Activated gamma-delta T cell (primary cell): Measurements from ENCODE around the gene LYRM4.

Experiments
- DNase-seq: peaks from one replicate; lab custom pipeline; 2025; lab: John Stamatoyannopoulos, UW

The LYRM4 gene

DNA sequence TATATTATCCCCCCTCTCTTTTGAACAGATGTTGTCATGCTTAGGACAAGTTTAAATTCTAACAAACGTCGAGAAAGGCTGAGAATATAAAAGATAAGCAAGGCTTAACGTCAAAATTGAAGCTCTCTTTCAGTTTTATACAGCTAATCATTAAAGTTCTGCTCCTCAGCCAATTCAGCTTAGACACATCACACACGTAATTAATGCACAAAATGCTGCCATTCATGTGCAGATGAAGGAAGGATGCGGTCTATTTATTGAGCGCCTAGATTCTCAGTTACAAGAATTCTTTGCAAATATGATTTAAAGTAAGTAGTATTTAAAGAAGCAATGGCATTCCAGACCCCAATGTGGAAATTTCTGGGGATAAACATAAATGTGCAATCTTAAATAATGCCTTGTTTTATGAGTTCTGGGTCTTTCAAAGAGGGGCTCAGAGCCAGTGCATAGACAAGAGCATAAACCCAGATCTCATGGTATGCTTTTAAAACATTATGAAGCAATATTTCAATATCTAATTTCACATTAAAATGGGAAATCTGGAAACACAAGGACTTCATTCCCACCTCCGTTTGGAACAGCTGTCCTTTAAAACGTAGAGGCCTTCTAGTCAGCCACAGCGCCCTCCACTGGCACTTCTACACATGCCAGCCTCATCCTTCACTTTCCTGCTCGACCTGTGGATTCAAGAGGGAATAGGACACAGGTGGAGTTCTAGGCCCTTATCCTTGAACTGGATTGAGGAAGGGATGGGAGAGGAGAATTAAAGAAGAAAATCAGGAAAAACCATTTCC is 85.8 kb downstream of the LYRM4 start:
- DNase-seq = no peak

DNA sequence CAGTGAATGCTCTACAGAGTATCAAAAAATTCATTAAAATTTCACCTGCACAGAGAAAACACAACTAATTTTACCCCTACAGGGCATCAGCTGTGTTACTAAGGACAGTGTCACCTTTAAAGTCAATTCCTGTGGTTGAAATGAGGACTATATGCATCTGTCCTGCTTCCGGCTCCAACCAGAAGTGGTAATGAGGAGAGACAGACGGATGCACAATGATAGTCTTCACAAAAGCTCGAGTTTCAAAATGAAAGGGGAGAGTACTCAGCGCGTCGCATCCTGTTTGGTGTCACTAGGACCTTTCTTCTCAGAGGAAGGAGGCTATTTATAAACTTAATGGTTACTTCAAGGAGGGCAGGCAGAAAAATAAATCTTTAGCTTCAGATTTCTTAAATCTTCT is 86.5 kb downstream of the LYRM4 start:
- DNase-seq = no peak

DNA sequence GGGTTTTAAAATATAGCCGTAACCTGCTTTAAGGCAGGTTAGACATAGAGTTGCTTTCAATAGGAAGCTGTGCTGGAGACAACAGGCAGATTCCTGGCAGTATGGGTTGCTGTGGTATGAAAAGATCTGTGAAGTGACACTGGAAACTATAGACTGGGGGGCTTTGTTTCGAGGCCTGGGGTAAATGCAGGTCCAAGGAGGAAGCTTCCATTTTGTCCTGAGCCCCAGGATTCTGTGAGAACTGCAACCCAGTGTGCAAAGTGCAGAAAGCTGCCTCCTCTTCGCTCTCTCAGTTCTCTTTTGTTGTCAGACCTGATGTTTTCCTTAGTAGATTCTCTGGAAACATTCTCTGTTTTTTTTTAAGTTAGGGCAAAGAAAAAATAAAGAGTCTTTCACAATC is 86.9 kb downstream of the LYRM4 start:
- DNase-seq = no peak

GRCh38 chr6:5172897-5173474 is 87.8 kb downstream of the LYRM4 start:
- no peak for DNase-seq

DNA sequence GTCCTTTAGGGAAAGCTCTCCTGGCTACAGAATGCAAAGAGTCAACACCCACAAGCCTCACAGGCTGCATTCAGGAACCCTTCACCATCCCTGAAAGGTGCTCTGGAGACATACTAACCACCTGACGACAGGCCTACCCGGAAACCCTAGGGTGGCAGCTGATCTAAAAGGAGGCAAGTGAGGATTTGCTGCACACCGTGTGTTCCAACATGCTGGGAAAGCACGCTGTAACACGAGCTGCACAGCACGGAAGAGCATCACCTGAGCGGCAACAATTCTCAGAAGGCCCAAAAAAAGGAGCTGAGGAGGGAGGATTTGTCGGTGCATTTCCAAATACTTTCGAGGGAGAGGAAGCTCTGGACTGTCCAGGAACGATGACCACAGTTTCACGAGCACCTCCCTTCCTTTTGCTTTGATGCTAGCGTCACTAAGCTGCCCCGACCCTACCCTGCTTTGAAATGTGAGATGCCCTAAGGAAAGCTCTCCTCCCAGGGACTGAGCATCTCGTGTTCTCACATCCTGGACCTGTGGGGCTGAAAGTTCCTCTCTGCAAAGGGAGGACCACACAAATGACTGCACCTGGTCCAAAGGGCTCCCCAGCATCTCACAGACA is 88.6 kb downstream of the LYRM4 start:
- DNase-seq = no peak

DNA sequence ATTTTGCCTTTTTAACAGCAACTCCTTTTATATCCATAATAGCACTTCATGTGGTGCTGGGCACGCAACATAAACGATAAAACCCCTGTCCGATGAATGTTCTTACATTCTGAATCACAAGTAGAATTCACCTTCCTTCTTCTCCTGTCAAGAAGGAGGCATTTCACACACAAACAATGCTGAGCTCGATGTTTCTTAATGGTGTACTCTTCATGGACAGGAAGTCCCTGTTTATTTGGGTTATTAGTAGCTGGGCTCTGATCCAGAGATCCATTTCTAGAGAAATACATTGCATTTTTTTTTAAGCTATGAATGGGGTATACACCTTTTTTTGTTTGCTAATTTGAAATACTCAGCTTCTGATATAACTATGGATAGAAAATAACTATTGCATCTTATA is 93.2 kb downstream of the LYRM4 start:
- no peak for DNase-seq

GRCh38 chr6:5164092-5164491 is 96.7 kb downstream of the LYRM4 start:
- DNase-seq = no peak

DNA sequence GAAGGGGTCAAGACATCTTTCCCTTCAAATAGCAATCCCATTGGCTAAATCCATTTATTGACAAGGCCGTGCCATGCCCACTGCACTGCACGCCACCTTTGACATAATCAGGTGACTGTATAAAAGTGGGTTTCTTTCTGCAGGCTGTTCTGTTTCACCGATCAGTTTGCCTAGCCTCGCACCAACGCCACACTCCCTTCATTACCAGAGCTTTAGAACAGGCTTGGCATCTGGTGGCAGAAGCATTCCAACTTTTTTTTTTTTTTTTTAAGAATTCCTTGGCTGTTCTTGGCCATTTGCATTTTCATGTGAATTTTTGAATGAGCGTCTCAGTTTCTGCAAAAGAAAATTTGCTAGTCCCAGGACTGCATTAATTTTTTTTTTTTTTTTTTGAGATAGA is 97.5 kb downstream of the LYRM4 start:
- no peak for DNase-seq

GRCh38 chr6:5162355-5162754 is 98.4 kb downstream of the LYRM4 start:
- DNase-seq = no peak

- DNase-seq = no peak
Observed at GRCh38 chr6:5160206-5160605, 100.5 kb downstream of the LYRM4 start.

DNA sequence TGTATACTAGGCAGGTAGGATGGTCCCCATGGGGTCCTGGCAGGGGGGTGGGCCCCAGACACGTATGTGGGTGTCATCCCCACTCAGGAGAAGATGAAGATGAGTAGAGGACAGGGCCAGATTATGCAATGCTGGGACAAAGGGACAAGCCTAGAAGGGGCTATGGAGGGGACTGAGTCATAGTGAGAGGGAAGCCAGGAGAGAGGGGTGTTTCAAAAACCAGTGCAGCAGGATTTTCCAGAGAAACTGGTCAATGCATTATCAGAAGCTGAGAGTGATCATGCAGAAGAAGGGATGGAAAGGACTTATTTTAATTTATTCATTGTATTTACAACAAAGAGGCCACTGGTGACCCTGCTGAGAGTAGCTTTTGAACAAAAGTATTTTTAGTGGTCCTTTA is 101.6 kb downstream of the LYRM4 start:
- no peak for DNase-seq

DNA sequence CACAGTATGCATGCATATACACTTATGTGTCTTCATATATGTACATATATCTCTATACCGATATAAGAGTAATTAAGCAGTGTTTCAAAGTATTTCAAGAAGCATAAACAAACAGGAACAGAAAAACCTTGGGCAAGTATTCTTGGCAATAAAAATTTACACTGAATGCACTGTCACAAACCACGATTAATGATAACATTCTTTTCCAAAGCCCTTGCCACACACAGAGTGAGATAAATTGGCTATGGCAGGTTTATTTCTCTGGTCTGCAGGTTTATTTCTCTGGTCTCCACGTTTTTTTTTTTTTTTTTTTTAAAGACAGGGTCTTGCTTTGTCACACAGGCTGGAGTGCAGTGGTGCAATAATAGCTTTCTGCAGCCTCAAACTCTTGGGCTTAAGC is 102.6 kb downstream of the LYRM4 start:
- no peak for DNase-seq

DNA sequence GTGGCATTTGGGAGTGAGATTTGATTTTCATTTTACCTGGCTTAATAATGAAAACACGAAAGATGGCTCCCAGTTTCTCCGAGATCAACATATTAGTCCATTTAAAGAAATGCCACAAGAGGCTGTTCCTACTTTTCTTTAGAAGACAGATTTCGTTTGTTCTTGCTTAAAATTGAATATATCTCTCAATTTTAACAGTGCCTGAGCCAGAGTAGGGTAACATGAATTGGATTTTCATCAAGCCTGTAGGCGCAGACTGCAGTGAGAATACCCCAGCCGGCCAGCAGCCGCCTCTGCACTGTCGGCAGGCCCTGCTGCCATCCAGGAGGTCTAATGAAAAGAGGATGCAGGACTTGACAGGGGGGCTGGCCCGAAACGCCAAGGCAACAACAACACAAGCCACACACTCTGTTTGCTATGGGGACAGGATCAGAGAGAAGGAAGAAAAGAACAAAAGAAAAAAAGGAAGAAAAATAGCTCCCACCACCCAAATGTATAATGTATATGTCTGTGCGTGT is 103.1 kb downstream of the LYRM4 start:
- DNase-seq = no peak

DNA sequence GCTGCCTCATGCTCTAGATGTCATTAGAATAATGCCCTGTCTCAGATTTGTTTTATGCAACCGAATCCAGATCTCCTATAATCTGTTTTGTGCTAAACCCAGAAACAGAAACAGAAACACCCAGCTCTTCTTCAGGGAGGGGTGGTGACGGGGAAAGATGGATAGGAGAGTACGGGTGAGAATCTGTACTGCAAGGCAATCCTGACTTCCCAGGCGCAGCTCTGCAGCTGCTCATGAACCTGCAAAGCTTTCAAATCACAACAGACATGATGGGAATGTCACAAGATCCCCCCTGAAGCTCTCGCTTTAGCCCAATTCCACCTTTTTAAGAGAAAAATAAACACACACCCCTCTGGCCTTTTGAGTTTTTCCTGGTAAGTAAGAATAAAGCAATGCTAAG is 104.1 kb downstream of the LYRM4 start:
- DNase-seq = no peak

GRCh38 chr6:5155906-5156305 is 104.8 kb downstream of the LYRM4 start:
- DNase-seq = no peak

- DNase-seq = no peak
Observed at GRCh38 chr6:5153186-5153585, 107.6 kb downstream of the LYRM4 start.

GRCh38 chr6:5152460-5152859 is 108.3 kb downstream of the LYRM4 start:
- no peak for DNase-seq

- no peak for DNase-seq
Observed at GRCh38 chr6:5151955-5152401, 108.8 kb downstream of the LYRM4 start.

- DNase-seq = no peak
Observed at GRCh38 chr6:5151360-5151954, 109.3 kb downstream of the LYRM4 start.

DNA sequence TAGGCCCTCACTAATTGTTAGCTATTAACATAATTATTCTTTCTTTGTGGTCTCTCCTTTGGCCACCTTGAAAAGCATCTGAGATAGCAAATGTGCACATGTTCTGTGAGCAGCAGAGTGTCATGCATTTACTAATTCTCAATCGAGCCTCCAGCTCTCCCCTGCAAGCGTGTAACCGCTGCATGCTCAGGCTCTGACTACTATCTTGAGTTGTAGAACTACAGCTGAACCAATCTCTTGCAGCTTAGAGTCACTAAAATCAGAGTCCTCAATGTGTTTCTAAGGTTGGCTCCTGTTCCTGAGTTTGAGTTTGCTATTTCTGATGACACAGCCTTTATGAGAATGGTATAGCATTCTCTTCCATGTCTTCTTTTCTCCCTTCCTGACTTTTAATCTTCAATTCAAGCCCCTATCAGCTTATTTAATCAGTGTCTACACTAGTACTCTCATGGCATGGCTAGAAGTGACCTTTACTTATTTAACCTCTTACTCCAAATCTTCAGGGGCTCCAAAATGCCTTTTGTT is 110.1 kb downstream of the LYRM4 start:
- no peak for DNase-seq

DNA sequence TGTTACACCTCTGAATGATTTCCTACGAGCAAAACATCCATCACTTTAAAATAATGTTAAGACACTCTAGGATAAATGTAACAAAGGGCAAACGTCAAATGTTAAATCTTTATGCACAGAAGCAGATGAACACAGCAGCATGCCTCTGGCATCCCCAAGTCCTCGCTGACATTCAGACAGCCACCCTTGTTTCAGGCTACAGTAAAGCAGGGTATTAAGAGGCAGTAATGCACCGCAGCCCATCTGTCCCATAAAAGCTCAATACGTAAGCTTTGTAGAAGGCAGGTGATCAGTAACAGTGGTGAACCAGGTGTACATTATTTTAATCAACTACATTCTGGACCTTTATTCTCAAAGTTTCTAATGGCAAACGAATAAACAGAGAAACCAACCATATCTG is 110.9 kb downstream of the LYRM4 start:
- no peak for DNase-seq

- DNase-seq = no peak
Observed at GRCh38 chr6:5149159-5149704, 111.5 kb downstream of the LYRM4 start.
